ENCODE data around the gene MIF.
"Not testable (repeated sequence)": the region's sequence is repeated elsewhere in the genome, so short reads cannot be mapped to it uniquely, and the experiment has no call there.

Gene MIF

GRCh38 chr22:23877566-23877965 lies 16.6 kb upstream of the MIF start:
- no peak for DNase-seq

GRCh38 chr22:23878219-23878618 lies 16.0 kb upstream of the MIF start:
- no peak for DNase-seq

GRCh38 chr22:23882370-23882769 lies 11.8 kb upstream of the MIF start:
- DNase-seq: no peak

GRCh38 chr22:23883658-23884057 lies 10.5 kb upstream of the MIF start:
- no peak for DNase-seq

- DNase-seq: no peak
Observed at GRCh38 chr22:23884140-23884539, 10.0 kb upstream of the MIF start.

GRCh38 chr22:23888615-23889401 lies 5.4 kb upstream of the MIF start:
- no peak for DNase-seq

GRCh38 chr22:23889620-23890019 lies 4.6 kb upstream of the MIF start:
- no peak for DNase-seq

- DNase-seq: no peak
Observed at GRCh38 chr22:23891726-23892125, 2.5 kb upstream of the MIF start.

- no peak for DNase-seq
Observed at GRCh38 chr22:23892130-23892529, 2.1 kb upstream of the MIF start.

GRCh38 chr22:23892706-23893105 lies 1.5 kb upstream of the MIF start:
- no peak for DNase-seq

GRCh38 chr22:23893121-23893944 lies 850 bp upstream of the MIF start:
- DNase-seq: no peak

- peak; percentile 26 for DNase-seq
Observed at GRCh38 chr22:23894710-23895598, 771 bp downstream of the MIF start.

- no peak for DNase-seq
Observed at GRCh38 chr22:23895599-23896144, 1.5 kb downstream of the MIF start.

- DNase-seq: no peak
Observed at GRCh38 chr22:23896166-23896522, 2.0 kb downstream of the MIF start.

- no peak for DNase-seq
Observed at GRCh38 chr22:23896523-23897186, 2.5 kb downstream of the MIF start.

GRCh38 chr22:23897320-23897719 lies 3.1 kb downstream of the MIF start:
- no peak for DNase-seq

GRCh38 chr22:23898006-23898974 lies 4.1 kb downstream of the MIF start:
- DNase-seq: no peak

GRCh38 chr22:23899042-23899745 lies 5.0 kb downstream of the MIF start:
- no peak for DNase-seq

- not testable (repeated sequence) for DNase-seq
Observed at GRCh38 chr22:23900227-23900626, 6.0 kb downstream of the MIF start.

GRCh38 chr22:23901600-23901999 lies 7.4 kb downstream of the MIF start:
- DNase-seq: no peak
